Tibial nerve (tissue), 4 donors: ENCODE measurements around the gene TRIM45. TPM values are rescaled to one million over a fixed set of nuclear protein-coding genes. Genes with fewer than 3 reads are reported as not detected.
"Not testable (repeated sequence)": the region's sequence is repeated elsewhere in the genome, so short reads cannot be mapped to it uniquely, and the experiment has no call there.

ENCODE experiments used
- DNase-seq, 2 donors: peaks; one replicate each; pipeline ENCODE4 v3.0.0-alpha.2; 2019; ENCODE audit warnings: low spot score in 2 of 2
- H3K27ac ChIP-seq, 4 donors: fragments of 200-600 bp; sonication (generic) in 3 of 4; one replicate each; pipeline ENCODE4 v1.5.1; 2017 to 2019; ENCODE audit warnings: mild to moderate bottlenecking in 1 of 4
- H3K27me3 ChIP-seq, 2 donors: fragments of 200-600 bp; sonication (generic) in 1 of 2; one replicate each; pipeline versions ENCODE4 v1.5.1 to v1.6.0; 2017 to 2019
- H3K36me3 ChIP-seq, 3 donors: fragments of 200-600 bp; sonication (generic); one replicate each; pipeline ENCODE4 v1.5.1; 2018 to 2019
- H3K4me1 ChIP-seq, 4 donors: fragments of 200-600 bp; sonication (generic) in 3 of 4; one replicate each; pipeline ENCODE4 v1.5.1; 2017 to 2019
- H3K4me3 ChIP-seq, 4 donors: fragments of 200-600 bp; sonication (generic) in 3 of 4; one replicate each; pipeline ENCODE4 v1.5.1; 2017 to 2019; ENCODE audit warnings: mild to moderate bottlenecking in 1 of 4, moderate library complexity in 1 of 4
- H3K9me3 ChIP-seq, 4 donors: fragments of 200-600 bp; sonication (generic) in 3 of 4; one replicate each; pipeline ENCODE4 v1.5.1; 2017 to 2019
- CTCF ChIP-seq, 5 experiments: fragments of 200-600 bp in 3 of 5; fragments of 450-650 bp in 2 of 5; sonication (generic) in 3 of 5; IDR thresholded peaks; one replicate each; pipeline ENCODE4 v1.5.1; 2016 to 2019; ENCODE audit warnings: antibody characterized with exemption in 5 of 5, mild to moderate bottlenecking in 3 of 5, moderate library complexity in 2 of 5
- EP300 ChIP-seq, 2 donors: sonication (generic); formaldehyde crosslinking; IDR thresholded peaks; one replicate each; pipeline ENCODE4 v1.6.1; 2017; ENCODE audit warnings: antibody characterized with exemption in 2 of 2, mild to moderate bottlenecking in 1 of 2
- POLR2A ChIP-seq, 2 donors: fragments of 450-650 bp; IDR thresholded peaks; one replicate each; pipeline ENCODE4 v1.6.1; 2017; ENCODE audit warnings: antibody characterized with exemption in 2 of 2, mild to moderate bottlenecking in 2 of 2, moderate library complexity in 2 of 2
- WGBS, 2 donors: methylation state at CpG; one replicate each; pipeline ENCODE4 v1.1.5; 2018; 5-methylcytosine and 5-hydroxymethylcytosine counted together
- total RNA-seq, 4 donors: library from RNA; depleted of rRNA; stranded (reverse); fragments of >200 nt; gene quantifications; one replicate each; pipeline ENCODE4 v1.1.0, GENCODE V29; 2016

The TRIM45 gene
- total RNA-seq, 4 donors from 2014 or later: 3.3 to 6.9 (median 4.8) TPM

GRCh38 chr1:117122330-117123025 is 929 bp upstream of the TRIM45 start:
- no peak for DNase-seq
- TF ChIP-seq CTCF (IDR thresholded peaks at IDR 0.05): peak in 3 of 5 experiments; percentile 2 to 11 (median 6)
- no peak for TF ChIP-seq EP300 (IDR thresholded peaks at IDR 0.05)
- WGBS, 2 donors: 28 to 47% methylated on average over 17 to 32 of the region's 32 CpGs
- H3K4me1 ChIP-seq: peaks cover 0 to 16% (median 6%) of the 10 kb centered on the region in 4 donors
- H3K27ac ChIP-seq: peak overlapping the region; percentile 76 to 91 (median 83)
- peak overlapping the region; percentile 60 to 78 (median 70) for H3K4me3 ChIP-seq
- no peaks in the 10 kb centered on the region for H3K9me3 ChIP-seq
- H3K27me3 ChIP-seq: no peaks in the 10 kb centered on the region
- peaks cover 0 to 10% (median 0%) of the 10 kb centered on the region in 3 donors for H3K36me3 ChIP-seq

- Histone ChIP-seq H3K27me3 (no peaks in the 10 kb centered on the region), H3K4me3 (peak overlapping the region; percentile 60 to 78 (median 70)), H3K9me3 (no peaks in the 10 kb centered on the region), H3K27ac (peak overlapping the region; percentile 76 to 91 (median 83)), H3K36me3 (peaks cover 0 to 10% (median 0%) of the 10 kb centered on the region in 3 donors), H3K4me1 (peaks cover 0 to 16% (median 6%) of the 10 kb centered on the region in 4 donors)
- TF ChIP-seq CTCF (IDR thresholded peaks at IDR 0.05) (no peak), EP300 (IDR thresholded peaks at IDR 0.05) (no peak), POLR2A (IDR thresholded peaks at IDR 0.05) (no peak)
- no peak for DNase-seq
- WGBS, 2 donors: 15 to 16% methylated on average over 22 to 23 of the region's 29 CpGs
Measured at GRCh38 chr1:117120774-117121588, 568 bp downstream of the TRIM45 start.

- peaks cover 0 to 16% (median 6%) of the 10 kb centered on the region in 4 donors for H3K4me1 ChIP-seq
- 96 to 97% methylated on average over 10 of the region's 10 CpGs for WGBS, 2 donors
- not testable (repeated sequence) for H3K4me3 ChIP-seq, H3K9me3 ChIP-seq, DNase-seq, H3K27ac ChIP-seq, H3K27me3 ChIP-seq
- peaks cover 0 to 23% (median 0%) of the 10 kb centered on the region in 3 donors for H3K36me3 ChIP-seq
Measured at GRCh38 chr1:117119144-117119543, 2.4 kb downstream of the TRIM45 start.

GRCh38 chr1:117118137-117118536 is 3.4 kb downstream of the TRIM45 start:
- Histone ChIP-seq H3K27me3 (no peaks in the 10 kb centered on the region), H3K4me3 (no peak overlapping the region), H3K9me3 (no peaks in the 10 kb centered on the region), H3K27ac (no peak overlapping the region), H3K4me1 (peaks cover 0 to 16% (median 6%) of the 10 kb centered on the region in 4 donors), H3K36me3 (peaks cover 0 to 33% (median 0%) of the 10 kb centered on the region in 3 donors)
- 83 to 89% methylated on average over 12 of the region's 12 CpGs for WGBS, 2 donors
- TF ChIP-seq CTCF (IDR thresholded peaks at IDR 0.05): no peak
- no peak for TF ChIP-seq POLR2A (IDR thresholded peaks at IDR 0.05)
- TF ChIP-seq EP300 (IDR thresholded peaks at IDR 0.05): no peak
- no peak for DNase-seq

- Histone ChIP-seq H3K4me1 (peaks cover 0 to 16% (median 6%) of the 10 kb centered on the region in 4 donors), H3K9me3 (no peaks in the 10 kb centered on the region), H3K4me3 (no peak overlapping the region), H3K27ac (no peak overlapping the region), H3K36me3 (peaks cover 0 to 37% (median 0%) of the 10 kb centered on the region in 3 donors), H3K27me3 (no peaks in the 10 kb centered on the region)
- WGBS, 2 donors: 88 to 89% methylated on average over 2 of the region's 2 CpGs
- TF ChIP-seq EP300 (IDR thresholded peaks at IDR 0.05) (no peak), POLR2A (IDR thresholded peaks at IDR 0.05) (no peak)
- DNase-seq: no peak
Measured at GRCh38 chr1:117117697-117118096, 3.9 kb downstream of the TRIM45 start.

- WGBS, 2 donors: 81 to 93% methylated on average over 3 of the region's 3 CpGs
- Histone ChIP-seq H3K9me3 (no peaks in the 10 kb centered on the region), H3K36me3 (peaks cover 0 to 46% (median 0%) of the 10 kb centered on the region in 3 donors), H3K4me3 (no peak overlapping the region), H3K4me1 (peaks cover 0 to 10% (median 4%) of the 10 kb centered on the region in 4 donors), H3K27me3 (no peaks in the 10 kb centered on the region), H3K27ac (no peak overlapping the region)
- DNase-seq: no peak
- TF ChIP-seq CTCF (IDR thresholded peaks at IDR 0.05) (no peak), EP300 (IDR thresholded peaks at IDR 0.05) (no peak), POLR2A (IDR thresholded peaks at IDR 0.05) (no peak)
Measured at GRCh38 chr1:117116784-117117130, 4.8 kb downstream of the TRIM45 start.
